Psoas muscle (tissue), 8 donors: ENCODE results near the gene LGI4. TPM values are rescaled to one million over a fixed set of nuclear protein-coding genes. Genes with fewer than 3 reads are reported as not detected.
A peak's percentile ranks its signal among the peaks of the same experiment; 100 is the strongest.

Experiments used
- ATAC-seq, 4 donors: fragments of 200-7000 bp; cut with Tn5 transposase; one replicate each; pipeline ENCODE4 v1.9.1; 2020; ENCODE audit warnings: moderate library complexity in 3 of 4, mild to moderate bottlenecking in 2 of 4
- DNase-seq, 2 donors: peaks; one replicate each; pipeline ENCODE4 v3.0.0-alpha.2; 2020
- H3K27ac ChIP-seq: fragments of 200-600 bp; one replicate; pipeline ENCODE4 v1.8.0; 2022
- H3K27me3 ChIP-seq, 3 donors: fragments of 200-600 bp in 1 of 3; one replicate each; pipeline versions ENCODE4 v1.6.1 to v1.8.0; 2013 to 2022; ENCODE audit warnings: low read length in 2 of 3, mild to moderate bottlenecking in 2 of 3, moderate library complexity in 1 of 3; ENCODE audit not compliant: insufficient read depth in 3 of 3
- H3K36me3 ChIP-seq, 2 donors: fragments of 200-600 bp in 1 of 2; one replicate each; pipeline versions ENCODE4 v1.6.1 to v1.8.0; 2013 to 2022; ENCODE audit warnings: low read depth in 1 of 2, mild to moderate bottlenecking in 1 of 2, moderate library complexity in 1 of 2; ENCODE audit not compliant: insufficient read depth in 1 of 2
- H3K4me1 ChIP-seq: fragments of 200-600 bp; one replicate; pipeline ENCODE4 v1.8.0; 2022
- H3K4me3 ChIP-seq: fragments of 200-600 bp; one replicate; pipeline ENCODE4 v1.8.0; 2022; ENCODE audit warnings: mild to moderate bottlenecking
- H3K9me3 ChIP-seq: fragments of 200-600 bp; one replicate; pipeline ENCODE4 v1.8.0; 2022
- WGBS, 3 donors: extraction: QIAGEN DNeasy Blood & Tissue Kit; methylation state at CpG; one replicate each; pipeline versions ENCODE4 v1.1.6 to v1.1.7; 2013; 5-methylcytosine and 5-hydroxymethylcytosine counted together
- intact Hi-C, 2 donors: fragments of 100-400 bp; cut with DNase I; formaldehyde crosslinking; loops; one replicate each; pipeline versions ENCODE4 v1.11.0 to v1.14.2; 2022
- polyA plus RNA-seq, 3 donors: library from polyadenylated mRNA; stranded (reverse); fragments of 200-250 nt; gene quantifications; one replicate each; pipeline ENCODE4 v1.2.3, GENCODE V29; 2013
- total RNA-seq, 4 donors: library from RNA; stranded (reverse); fragmentation: NEBNext Ultra II Directional in 2 of 4; extraction: Animal tissue kit (Norgen Biotek cat#: 25700) in 2 of 4; gene quantifications; one replicate each; pipeline versions ENCODE4 v1.2.1 to v1.2.4, GENCODE V29; 2021 to 2023
- TF ChIP-seq, protein P1 (sequence below): fragments of 200-600 bp; IDR thresholded peaks from one replicate; pipeline ENCODE4 v1.8.0; 2022; ENCODE audit warnings: antibody characterized with exemption
- donor health status: healthy with polysubstance abuse.
- donor health status: DM: no; HTN: no; CAD: no; lungs with moderate emphysema.
- donor health status: Bipolar disorder and iron deficiency.
- donor health status: healthy.
- donor health status: DM: yes; HTN: yes; CAD: no.
- donor health status: DM: no; HTN: no; CAD: no.
- donor health status: DM: no; HTN: no; CAD: no.
- donor health status: DM: yes; HTN: yes; CAD: no.

Gene LGI4
- total and polyA plus RNA-seq, 7 donors: 3.2 to 22.1 (median 16.2) TPM

DNA sequence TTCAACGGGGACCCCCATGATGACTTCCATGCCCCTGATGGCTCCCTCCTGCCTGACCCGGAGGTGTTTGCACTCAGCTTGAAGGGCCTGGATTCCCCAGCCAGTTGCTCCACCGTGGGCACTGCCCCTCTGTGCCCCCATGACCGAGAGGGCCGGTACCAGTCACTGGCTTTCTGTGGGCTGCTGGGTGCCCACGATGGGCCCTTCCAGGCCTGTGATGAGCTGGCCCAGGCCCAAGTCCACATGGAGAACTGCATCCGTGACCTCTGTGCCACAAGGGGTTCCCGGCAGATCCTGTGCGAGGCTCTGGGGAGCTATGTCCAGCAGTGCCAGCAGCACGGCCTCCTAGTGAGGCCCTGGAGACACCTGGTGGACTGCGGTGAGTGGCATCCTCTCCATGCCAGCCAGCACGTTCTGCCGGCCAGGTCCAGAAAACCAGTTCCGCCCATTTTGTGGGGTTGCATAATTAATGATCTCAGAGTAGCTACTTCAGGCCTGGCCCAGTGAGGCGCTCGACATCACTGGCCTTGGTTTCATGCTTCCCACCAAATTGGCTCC is 54.2 kb downstream of the LGI4 start:
- Histone ChIP-seq H3K9me3 (no peaks in the 10 kb centered on the region), H3K4me1 (no peaks in the 10 kb centered on the region), H3K27me3 (peaks cover 0 to 2% (median 0%) of the 10 kb centered on the region in 3 donors), H3K27ac (no peak overlapping the region), H3K36me3 (no peaks in the 10 kb centered on the region), H3K4me3 (no peak overlapping the region)
- no peak for DNase-seq
- peak in 2 of 4 donors; percentile 61 to 73 for ATAC-seq
- WGBS, 3 donors: 69 to 81% (median 72%) methylated on average over 16 of the region's 16 CpGs
- intact Hi-C loops: no loop called here
- TF ChIP-seq, protein P1, sequence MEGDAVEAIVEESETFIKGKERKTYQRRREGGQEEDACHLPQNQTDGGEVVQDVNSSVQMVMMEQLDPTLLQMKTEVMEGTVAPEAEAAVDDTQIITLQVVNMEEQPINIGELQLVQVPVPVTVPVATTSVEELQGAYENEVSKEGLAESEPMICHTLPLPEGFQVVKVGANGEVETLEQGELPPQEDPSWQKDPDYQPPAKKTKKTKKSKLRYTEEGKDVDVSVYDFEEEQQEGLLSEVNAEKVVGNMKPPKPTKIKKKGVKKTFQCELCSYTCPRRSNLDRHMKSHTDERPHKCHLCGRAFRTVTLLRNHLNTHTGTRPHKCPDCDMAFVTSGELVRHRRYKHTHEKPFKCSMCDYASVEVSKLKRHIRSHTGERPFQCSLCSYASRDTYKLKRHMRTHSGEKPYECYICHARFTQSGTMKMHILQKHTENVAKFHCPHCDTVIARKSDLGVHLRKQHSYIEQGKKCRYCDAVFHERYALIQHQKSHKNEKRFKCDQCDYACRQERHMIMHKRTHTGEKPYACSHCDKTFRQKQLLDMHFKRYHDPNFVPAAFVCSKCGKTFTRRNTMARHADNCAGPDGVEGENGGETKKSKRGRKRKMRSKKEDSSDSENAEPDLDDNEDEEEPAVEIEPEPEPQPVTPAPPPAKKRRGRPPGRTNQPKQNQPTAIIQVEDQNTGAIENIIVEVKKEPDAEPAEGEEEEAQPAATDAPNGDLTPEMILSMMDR: no peak

DNA sequence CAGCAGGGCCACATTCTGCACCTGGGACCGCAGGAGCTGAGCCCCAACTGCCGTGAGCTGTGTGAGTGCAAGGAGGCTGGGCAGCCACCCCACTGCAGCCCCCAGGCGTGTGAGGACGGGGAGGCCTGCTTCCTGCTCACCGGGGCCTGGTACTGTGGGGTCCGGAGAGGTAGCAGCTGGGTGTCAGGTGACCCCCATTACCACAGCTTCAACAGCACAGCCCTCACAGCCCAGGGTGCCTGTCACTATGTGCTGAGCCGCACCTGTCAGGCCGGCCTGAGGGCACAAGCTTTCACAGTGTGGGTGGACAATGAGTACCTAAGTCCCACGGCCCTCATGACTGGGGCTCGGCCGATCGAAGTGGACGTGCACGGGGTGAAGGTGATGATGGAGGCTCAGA is 55.0 kb downstream of the LGI4 start:
- TF ChIP-seq, protein P1: no peak
- intact Hi-C loops: no loop called here
- DNase-seq (no peak), ATAC-seq (no peak)
- Histone ChIP-seq H3K27me3 (peaks cover 0 to 2% (median 0%) of the 10 kb centered on the region in 3 donors), H3K4me1 (no peaks in the 10 kb centered on the region), H3K27ac (no peak overlapping the region), H3K36me3 (no peaks in the 10 kb centered on the region), H3K9me3 (no peaks in the 10 kb centered on the region), H3K4me3 (no peak overlapping the region)
- WGBS, 3 donors: 83 to 92% (median 91%) methylated on average over 14 of the region's 14 CpGs

DNA sequence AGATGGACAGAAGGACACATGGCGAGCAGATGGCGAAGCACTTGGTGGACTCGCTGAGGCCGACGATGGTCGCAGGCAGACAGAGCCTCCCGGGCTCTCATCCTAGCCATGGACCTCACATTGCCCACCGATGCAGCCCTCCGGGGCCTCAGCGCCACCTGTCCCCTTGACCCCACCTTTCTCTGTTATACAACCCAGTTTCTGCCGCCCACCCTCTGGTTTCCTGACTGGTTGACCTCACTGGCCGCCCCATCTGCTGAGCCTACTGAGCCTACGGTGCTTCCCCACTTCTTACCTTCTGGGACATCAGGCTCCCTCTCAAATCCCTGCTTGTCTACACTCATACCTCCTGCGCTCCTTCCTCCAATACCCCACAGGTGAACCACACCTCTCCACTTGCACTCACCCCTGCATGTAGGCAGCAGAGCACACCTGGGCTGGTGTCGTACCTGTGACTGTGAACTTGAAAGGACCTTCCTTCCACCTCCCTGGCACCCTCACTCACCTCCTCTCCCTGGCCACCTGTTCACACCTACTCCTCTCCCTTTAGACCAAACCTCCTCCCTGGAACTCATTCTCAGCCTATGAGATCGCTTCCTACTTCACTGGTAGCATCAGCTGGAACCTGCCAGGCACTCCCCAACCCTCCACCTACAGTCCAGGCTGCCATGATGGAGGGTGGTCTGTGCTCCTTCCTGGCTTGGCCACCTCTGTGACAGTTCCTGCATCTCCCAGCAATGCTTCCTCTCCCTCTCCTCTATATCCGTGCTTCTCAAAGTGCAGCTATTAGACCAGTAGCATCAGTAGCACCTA is 57.2 kb downstream of the LGI4 start:
- ATAC-seq (no peak), DNase-seq (no peak)
- Histone ChIP-seq H3K9me3 (no peaks in the 10 kb centered on the region), H3K4me3 (no peak overlapping the region), H3K4me1 (no peaks in the 10 kb centered on the region), H3K36me3 (no peaks in the 10 kb centered on the region), H3K27me3 (no peaks in the 10 kb centered on the region), H3K27ac (no peak overlapping the region)
- TF ChIP-seq, protein P1: no peak
- intact Hi-C loops: no loop called here
- 87 to 91% (median 91%) methylated on average over 17 of the region's 17 CpGs for WGBS, 3 donors

DNA sequence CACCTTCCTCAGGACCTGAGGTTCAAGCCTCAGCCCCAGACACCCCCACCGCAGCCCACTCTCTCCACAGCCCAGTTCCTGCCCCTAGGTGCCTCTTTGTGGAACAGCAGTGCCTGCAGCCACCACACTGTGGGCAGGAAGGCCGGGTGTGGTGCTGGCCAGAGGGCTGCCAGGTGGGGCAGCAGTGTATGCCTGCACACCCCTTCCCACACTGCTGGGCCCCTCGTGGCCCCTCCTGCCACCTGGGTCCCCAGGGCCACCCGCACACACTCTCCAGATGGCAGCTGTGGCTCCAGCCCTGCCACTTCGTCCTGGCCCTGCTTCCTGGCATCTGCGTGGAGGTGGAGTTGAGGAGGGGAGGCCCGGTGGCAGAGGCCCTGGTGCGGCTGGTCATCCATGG is 58.2 kb downstream of the LGI4 start:
- intact Hi-C loops: no loop called here
- Histone ChIP-seq H3K4me1 (no peaks in the 10 kb centered on the region), H3K9me3 (no peaks in the 10 kb centered on the region), H3K27me3 (no peaks in the 10 kb centered on the region), H3K4me3 (no peak overlapping the region), H3K36me3 (no peaks in the 10 kb centered on the region), H3K27ac (no peak overlapping the region)
- WGBS, 3 donors: 52 to 71% (median 61%) methylated on average over 8 of the region's 8 CpGs
- no peak for DNase-seq
- TF ChIP-seq, protein P1: no peak
- ATAC-seq: no peak
